Liver (tissue), 9 donors: ENCODE results near the gene REXO5. TPM values are rescaled to one million over a fixed set of nuclear protein-coding genes. Genes with fewer than 3 reads are reported as not detected.

ENCODE experiments used
- DNase-seq: peaks from one replicate; pipeline ENCODE4 v3.0.0-alpha.2; 2017; ENCODE audit warnings: low spot score
- H3K27ac ChIP-seq, 2 donors: one replicate each; pipeline ENCODE4 v1.7.0; 2013; ENCODE audit warnings: inconsistent platforms in 2 of 2, low read length in 2 of 2, control low read depth in 1 of 2, low read depth in 1 of 2, mild to moderate bottlenecking in 1 of 2
- H3K27me3 ChIP-seq, 4 donors: one replicate each; pipeline versions ENCODE4 v1.6.1 to v1.7.0; 2013; ENCODE audit warnings: low read length in 3 of 4, inconsistent platforms in 1 of 4, mild to moderate bottlenecking in 1 of 4, moderate library complexity in 1 of 4; ENCODE audit not compliant: control insufficient read depth in 4 of 4, insufficient read depth in 4 of 4
- H3K36me3 ChIP-seq, 4 donors: one replicate each; pipeline versions ENCODE4 v1.6.1 to v1.7.0; 2013; ENCODE audit warnings: low read length in 3 of 4, mild to moderate bottlenecking in 3 of 4, low read depth in 1 of 4, moderate library complexity in 1 of 4; ENCODE audit not compliant: control insufficient read depth in 4 of 4, insufficient read depth in 3 of 4
- H3K4me1 ChIP-seq, 4 donors: one replicate each; pipeline versions ENCODE4 v1.6.1 to v1.7.0; 2013; ENCODE audit warnings: low read length in 3 of 4, mild to moderate bottlenecking in 3 of 4, moderate library complexity in 1 of 4; ENCODE audit not compliant: control insufficient read depth in 4 of 4, insufficient read depth in 4 of 4
- H3K4me3 ChIP-seq, 3 donors: one replicate each; pipeline versions ENCODE4 v1.6.1 to v1.7.0; 2013; ENCODE audit warnings: low read length in 3 of 3, control low read depth in 1 of 3, low read depth in 1 of 3, mild to moderate bottlenecking in 1 of 3
- H3K9ac ChIP-seq, 2 donors: one replicate each; pipeline ENCODE4 v1.7.0; 2013; ENCODE audit warnings: low read length in 2 of 2, mild to moderate bottlenecking in 2 of 2, moderate library complexity in 2 of 2, control low read depth in 1 of 2, low read depth in 1 of 2
- H3K9me3 ChIP-seq, 4 donors: one replicate each; pipeline versions ENCODE4 v1.6.1 to v1.7.0; 2013; ENCODE audit warnings: low read length in 3 of 4; ENCODE audit not compliant: control insufficient read depth in 4 of 4
- EGR1 ChIP-seq, 2 donors: IDR thresholded peaks; 2 replicates each; pipeline ENCODE4 v1.6.1; 2016 to 2018; ENCODE audit warnings: antibody characterized with exemption in 2 of 2, low read depth in 2 of 2
- FOXA1 ChIP-seq: IDR thresholded peaks from 2 replicates; pipeline ENCODE4 v1.6.1; 2016; ENCODE audit warnings: antibody characterized with exemption
- FOXA2 ChIP-seq: IDR thresholded peaks from 2 replicates; pipeline ENCODE4 v1.6.1; 2016; ENCODE audit warnings: antibody characterized with exemption
- GABPA ChIP-seq, 2 donors: IDR thresholded peaks in 1 of 2; conservative IDR thresholded peaks in 1 of 2; 2 replicates each; pipeline ENCODE4 v1.6.1; 2016; ENCODE audit warnings: antibody characterized with exemption in 2 of 2, mild to moderate bottlenecking in 1 of 2, moderate library complexity in 1 of 2
- HNF4A ChIP-seq, 2 donors: conservative IDR thresholded peaks; 2 replicates each; pipeline ENCODE4 v1.6.1; 2016; ENCODE audit warnings: antibody characterized with exemption in 2 of 2, mild to moderate bottlenecking in 2 of 2
- HNF4G ChIP-seq: IDR thresholded peaks from 2 replicates; pipeline ENCODE4 v1.6.1; 2016; ENCODE audit warnings: antibody characterized with exemption
- JUND ChIP-seq, 2 donors: IDR thresholded peaks; 2 replicates each; pipeline ENCODE4 v1.6.1; 2016; ENCODE audit warnings: antibody characterized with exemption in 2 of 2
- NR2F2 ChIP-seq: IDR thresholded peaks from 2 replicates; pipeline ENCODE4 v1.6.1; 2016; ENCODE audit warnings: antibody characterized with exemption
- RAD21 ChIP-seq, 2 donors: IDR thresholded peaks; 2 replicates each; pipeline ENCODE4 v1.6.1; 2016; ENCODE audit warnings: antibody characterized with exemption in 2 of 2, mild to moderate bottlenecking in 2 of 2
- RXRA ChIP-seq, 2 donors: IDR thresholded peaks; 2 replicates each; pipeline ENCODE4 v1.6.1; 2017 to 2018; ENCODE audit warnings: antibody characterized with exemption in 2 of 2, mild to moderate bottlenecking in 1 of 2
- SP1 ChIP-seq: IDR thresholded peaks from 2 replicates; pipeline ENCODE4 v1.6.1; 2018; ENCODE audit warnings: antibody characterized with exemption, mild to moderate bottlenecking
- TAF1 ChIP-seq: conservative IDR thresholded peaks from 2 replicates; pipeline ENCODE4 v1.6.1; 2016; ENCODE audit warnings: antibody characterized with exemption, mild to moderate bottlenecking
- YY1 ChIP-seq: IDR thresholded peaks from 2 replicates; pipeline ENCODE4 v1.6.1; 2016; ENCODE audit warnings: antibody characterized with exemption, mild to moderate bottlenecking
- WGBS: extraction: QIAGEN DNeasy Blood & Tissue Kit; methylation state at CpG from one replicate; pipeline ENCODE4 v1.1.7; 2013; 5-methylcytosine and 5-hydroxymethylcytosine counted together
- polyA plus RNA-seq, 2 donors: library from polyadenylated mRNA; stranded (reverse) in 1 of 2; unstranded in 1 of 2; fragments of 200-250 nt in 1 of 2; fragments of >200 nt in 1 of 2; fragmentation: Nextera tagmentation in 1 of 2; extraction: Ambion mirVana in 1 of 2; gene quantifications; one replicate each; pipeline versions ENCODE4 v1.2.1 to v1.2.3, GENCODE V29; 2013 to 2015
- total RNA-seq, 2 donors: library from RNA; depleted of rRNA; stranded (reverse); fragments of >200 nt; gene quantifications; one replicate each; pipeline ENCODE4 v1.2.3, GENCODE V29; 2014
- TF ChIP-seq, protein P1 (sequence below): IDR thresholded peaks from 2 replicates; pipeline ENCODE4 v1.6.1; 2016; ENCODE audit warnings: antibody characterized with exemption
- TF ChIP-seq, protein P2 (sequence below): IDR thresholded peaks from 2 replicates; pipeline ENCODE4 v1.6.1; 2016; ENCODE audit warnings: antibody characterized with exemption, mild to moderate bottlenecking
- TF ChIP-seq, protein P3 (sequence below): IDR thresholded peaks from 2 replicates; pipeline ENCODE4 v1.6.1; 2016; ENCODE audit warnings: antibody characterized with exemption
- TF ChIP-seq, protein P4 (sequence below): IDR thresholded peaks from 2 replicates; pipeline ENCODE4 v1.6.1; 2016; ENCODE audit warnings: antibody characterized with exemption
- TF ChIP-seq, protein P5 (sequence below): fragments of 150-350 bp; IDR thresholded peaks from 2 replicates; pipeline ENCODE4 v1.5.1; 2017; ENCODE audit warnings: improper control_type of control experiment, low read depth, low read length; ENCODE audit not compliant: missing input control
- donor health status: healthy.
- donor health status: healthy.
- donor health status: healthy.
- donor health status: healthy.
- donor health status: healthy.

Gene REXO5
- total and polyA plus RNA-seq, 4 donors, result 0.83 to 10.6 (median 1.8) TPM

DNA sequence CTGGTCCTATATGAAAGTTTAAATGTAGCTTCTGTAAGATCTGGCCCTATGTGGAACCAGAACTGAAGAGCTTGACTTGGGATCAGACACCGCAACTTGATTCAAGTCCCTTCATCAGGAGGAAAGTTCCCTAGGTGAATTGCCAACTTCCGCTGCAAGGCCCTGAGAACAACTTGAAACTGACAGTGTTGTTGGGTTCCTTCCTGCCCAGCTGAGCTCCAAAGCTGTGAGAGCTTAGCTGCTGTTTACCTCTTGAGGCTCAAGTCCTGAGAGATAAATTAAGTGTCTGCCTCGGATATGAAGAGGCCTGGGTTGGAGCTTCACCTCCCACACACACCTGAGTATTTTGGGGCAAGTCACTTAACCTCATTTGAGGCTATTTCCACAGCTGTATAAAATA lies 44.7 kb downstream of the REXO5 start:
- Histone ChIP-seq H3K36me3 (peaks cover 0 to 8% (median 2%) of the 10 kb centered on the region in 4 donors), H3K4me1 (peaks cover 5 to 25% (median 21%) of the 10 kb centered on the region in 4 donors), H3K27ac (no peak overlapping the region), H3K27me3 (no peaks in the 10 kb centered on the region), H3K9ac (no peak overlapping the region), H3K4me3 (no peak overlapping the region), H3K9me3 (no peaks in the 10 kb centered on the region)
- WGBS, result 85% methylated on average over 3 of the region's 3 CpGs
- DNase-seq, result no peak
- TF ChIP-seq HNF4G, result no peak
- TF ChIP-seq SP1, result no peak
- no peak for TF ChIP-seq RXRA (IDR thresholded peaks at IDR 0.05)

DNA sequence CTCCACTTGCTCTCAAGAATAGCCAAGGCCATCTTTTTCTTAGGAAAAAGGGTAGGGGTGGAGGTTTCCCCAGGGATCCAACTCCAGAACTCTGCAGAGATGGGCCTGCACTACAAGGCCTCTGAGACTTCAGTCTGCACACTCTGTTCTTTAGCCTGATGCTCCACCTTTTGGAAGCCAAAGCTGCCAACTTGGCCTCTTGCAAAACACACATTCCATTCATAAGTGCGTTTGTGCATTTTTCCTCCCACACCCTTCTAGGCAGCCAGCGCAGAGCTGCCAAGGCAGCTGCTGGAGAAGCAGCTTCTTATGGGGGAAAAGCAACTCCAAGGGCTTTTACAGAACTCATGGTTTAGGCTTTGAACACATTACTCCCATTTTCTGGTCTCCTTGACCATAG lies 45.3 kb downstream of the REXO5 start:
- H3K36me3 ChIP-seq, result peaks cover 0 to 5% (median 2%) of the 10 kb centered on the region in 4 donors
- peaks cover 5 to 25% (median 21%) of the 10 kb centered on the region in 4 donors for H3K4me1 ChIP-seq
- no peak overlapping the region for H3K27ac ChIP-seq
- DNase-seq, result no peak
- H3K27me3 ChIP-seq, result no peaks in the 10 kb centered on the region
- H3K9ac ChIP-seq, result no peak overlapping the region
- peak; percentile 47 for TF ChIP-seq YY1
- no peak for TF ChIP-seq HNF4G
- TF ChIP-seq, protein P1, sequence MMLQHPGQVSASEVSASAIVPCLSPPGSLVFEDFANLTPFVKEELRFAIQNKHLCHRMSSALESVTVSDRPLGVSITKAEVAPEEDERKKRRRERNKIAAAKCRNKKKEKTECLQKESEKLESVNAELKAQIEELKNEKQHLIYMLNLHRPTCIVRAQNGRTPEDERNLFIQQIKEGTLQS, result no peak
- peak; percentile 57 for TF ChIP-seq SP1
- TF ChIP-seq, protein P2, sequence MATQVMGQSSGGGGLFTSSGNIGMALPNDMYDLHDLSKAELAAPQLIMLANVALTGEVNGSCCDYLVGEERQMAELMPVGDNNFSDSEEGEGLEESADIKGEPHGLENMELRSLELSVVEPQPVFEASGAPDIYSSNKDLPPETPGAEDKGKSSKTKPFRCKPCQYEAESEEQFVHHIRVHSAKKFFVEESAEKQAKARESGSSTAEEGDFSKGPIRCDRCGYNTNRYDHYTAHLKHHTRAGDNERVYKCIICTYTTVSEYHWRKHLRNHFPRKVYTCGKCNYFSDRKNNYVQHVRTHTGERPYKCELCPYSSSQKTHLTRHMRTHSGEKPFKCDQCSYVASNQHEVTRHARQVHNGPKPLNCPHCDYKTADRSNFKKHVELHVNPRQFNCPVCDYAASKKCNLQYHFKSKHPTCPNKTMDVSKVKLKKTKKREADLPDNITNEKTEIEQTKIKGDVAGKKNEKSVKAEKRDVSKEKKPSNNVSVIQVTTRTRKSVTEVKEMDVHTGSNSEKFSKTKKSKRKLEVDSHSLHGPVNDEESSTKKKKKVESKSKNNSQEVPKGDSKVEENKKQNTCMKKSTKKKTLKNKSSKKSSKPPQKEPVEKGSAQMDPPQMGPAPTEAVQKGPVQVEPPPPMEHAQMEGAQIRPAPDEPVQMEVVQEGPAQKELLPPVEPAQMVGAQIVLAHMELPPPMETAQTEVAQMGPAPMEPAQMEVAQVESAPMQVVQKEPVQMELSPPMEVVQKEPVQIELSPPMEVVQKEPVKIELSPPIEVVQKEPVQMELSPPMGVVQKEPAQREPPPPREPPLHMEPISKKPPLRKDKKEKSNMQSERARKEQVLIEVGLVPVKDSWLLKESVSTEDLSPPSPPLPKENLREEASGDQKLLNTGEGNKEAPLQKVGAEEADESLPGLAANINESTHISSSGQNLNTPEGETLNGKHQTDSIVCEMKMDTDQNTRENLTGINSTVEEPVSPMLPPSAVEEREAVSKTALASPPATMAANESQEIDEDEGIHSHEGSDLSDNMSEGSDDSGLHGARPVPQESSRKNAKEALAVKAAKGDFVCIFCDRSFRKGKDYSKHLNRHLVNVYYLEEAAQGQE, result no peak
- TF ChIP-seq TAF1, result no peak
- TF ChIP-seq, protein P3, sequence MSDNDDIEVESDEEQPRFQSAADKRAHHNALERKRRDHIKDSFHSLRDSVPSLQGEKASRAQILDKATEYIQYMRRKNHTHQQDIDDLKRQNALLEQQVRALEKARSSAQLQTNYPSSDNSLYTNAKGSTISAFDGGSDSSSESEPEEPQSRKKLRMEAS, result no peak
- TF ChIP-seq, protein P4, sequence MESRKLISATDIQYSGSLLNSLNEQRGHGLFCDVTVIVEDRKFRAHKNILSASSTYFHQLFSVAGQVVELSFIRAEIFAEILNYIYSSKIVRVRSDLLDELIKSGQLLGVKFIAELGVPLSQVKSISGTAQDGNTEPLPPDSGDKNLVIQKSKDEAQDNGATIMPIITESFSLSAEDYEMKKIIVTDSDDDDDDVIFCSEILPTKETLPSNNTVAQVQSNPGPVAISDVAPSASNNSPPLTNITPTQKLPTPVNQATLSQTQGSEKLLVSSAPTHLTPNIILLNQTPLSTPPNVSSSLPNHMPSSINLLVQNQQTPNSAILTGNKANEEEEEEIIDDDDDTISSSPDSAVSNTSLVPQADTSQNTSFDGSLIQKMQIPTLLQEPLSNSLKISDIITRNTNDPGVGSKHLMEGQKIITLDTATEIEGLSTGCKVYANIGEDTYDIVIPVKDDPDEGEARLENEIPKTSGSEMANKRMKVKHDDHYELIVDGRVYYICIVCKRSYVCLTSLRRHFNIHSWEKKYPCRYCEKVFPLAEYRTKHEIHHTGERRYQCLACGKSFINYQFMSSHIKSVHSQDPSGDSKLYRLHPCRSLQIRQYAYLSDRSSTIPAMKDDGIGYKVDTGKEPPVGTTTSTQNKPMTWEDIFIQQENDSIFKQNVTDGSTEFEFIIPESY, result peak; percentile 30
- peak in 1 of 2 donors; percentile 29 for TF ChIP-seq EGR1 (IDR thresholded peaks at IDR 0.05; ENCODE audit: low read depth in 2 of 2)
- peak; percentile 48 to 65 for TF ChIP-seq JUND (IDR thresholded peaks at IDR 0.05)
- no peak for TF ChIP-seq GABPA (IDR thresholded peaks at IDR 0.05 in 1 of 2, conservative IDR thresholded peaks at IDR 0.05 in 1 of 2)
- TF ChIP-seq, protein P5, sequence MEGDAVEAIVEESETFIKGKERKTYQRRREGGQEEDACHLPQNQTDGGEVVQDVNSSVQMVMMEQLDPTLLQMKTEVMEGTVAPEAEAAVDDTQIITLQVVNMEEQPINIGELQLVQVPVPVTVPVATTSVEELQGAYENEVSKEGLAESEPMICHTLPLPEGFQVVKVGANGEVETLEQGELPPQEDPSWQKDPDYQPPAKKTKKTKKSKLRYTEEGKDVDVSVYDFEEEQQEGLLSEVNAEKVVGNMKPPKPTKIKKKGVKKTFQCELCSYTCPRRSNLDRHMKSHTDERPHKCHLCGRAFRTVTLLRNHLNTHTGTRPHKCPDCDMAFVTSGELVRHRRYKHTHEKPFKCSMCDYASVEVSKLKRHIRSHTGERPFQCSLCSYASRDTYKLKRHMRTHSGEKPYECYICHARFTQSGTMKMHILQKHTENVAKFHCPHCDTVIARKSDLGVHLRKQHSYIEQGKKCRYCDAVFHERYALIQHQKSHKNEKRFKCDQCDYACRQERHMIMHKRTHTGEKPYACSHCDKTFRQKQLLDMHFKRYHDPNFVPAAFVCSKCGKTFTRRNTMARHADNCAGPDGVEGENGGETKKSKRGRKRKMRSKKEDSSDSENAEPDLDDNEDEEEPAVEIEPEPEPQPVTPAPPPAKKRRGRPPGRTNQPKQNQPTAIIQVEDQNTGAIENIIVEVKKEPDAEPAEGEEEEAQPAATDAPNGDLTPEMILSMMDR, result no peak
- peak; percentile 66 to 73 for TF ChIP-seq RAD21 (IDR thresholded peaks at IDR 0.05)
- peak; percentile 60 to 70 for TF ChIP-seq RXRA (IDR thresholded peaks at IDR 0.05)
- TF ChIP-seq NR2F2, result peak; percentile 86
- no peak for TF ChIP-seq FOXA2
- TF ChIP-seq FOXA1, result no peak
- peak; percentile 55 to 74 for TF ChIP-seq HNF4A (conservative IDR thresholded peaks at IDR 0.05)
- H3K9me3 ChIP-seq, result no peaks in the 10 kb centered on the region
- no peak overlapping the region for H3K4me3 ChIP-seq
- WGBS, result 22% methylated on average over 2 of the region's 2 CpGs
